GM12892 (cell line): Measurements from ENCODE around the gene GALK1.
"Not testable (repeated sequence)": the region's sequence is repeated elsewhere in the genome, so short reads cannot be mapped to it uniquely, and the experiment has no call there.

Experiments used
- DNase-seq: peaks from one replicate; pipeline ENCODE4 v3.0.0; 2011; ENCODE audit not compliant: insufficient read length
- FAIRE-seq: peaks from 2 replicates; lab custom pipeline; 2011; peaks lifted over from hg19 to GRCh38; lab: Jason Lieb, UNC
- POLR2A ChIP-seq: IDR thresholded peaks from 2 replicates; pipeline ENCODE4 v1.6.1; 2011; ENCODE audit warnings: low read depth, low read length, control low read depth
- POLR2AphosphoS5 ChIP-seq: IDR thresholded peaks from 2 replicates; pipeline ENCODE4 v1.6.1; 2011; ENCODE audit warnings: low read depth, low read length, control low read depth
- TAF1 ChIP-seq: IDR thresholded peaks from 2 replicates; pipeline ENCODE4 v1.6.1; 2011; ENCODE audit warnings: low read depth, mild to moderate bottlenecking, control low read depth, low read length, borderline replicate concordance

GALK1 gene

DNA sequence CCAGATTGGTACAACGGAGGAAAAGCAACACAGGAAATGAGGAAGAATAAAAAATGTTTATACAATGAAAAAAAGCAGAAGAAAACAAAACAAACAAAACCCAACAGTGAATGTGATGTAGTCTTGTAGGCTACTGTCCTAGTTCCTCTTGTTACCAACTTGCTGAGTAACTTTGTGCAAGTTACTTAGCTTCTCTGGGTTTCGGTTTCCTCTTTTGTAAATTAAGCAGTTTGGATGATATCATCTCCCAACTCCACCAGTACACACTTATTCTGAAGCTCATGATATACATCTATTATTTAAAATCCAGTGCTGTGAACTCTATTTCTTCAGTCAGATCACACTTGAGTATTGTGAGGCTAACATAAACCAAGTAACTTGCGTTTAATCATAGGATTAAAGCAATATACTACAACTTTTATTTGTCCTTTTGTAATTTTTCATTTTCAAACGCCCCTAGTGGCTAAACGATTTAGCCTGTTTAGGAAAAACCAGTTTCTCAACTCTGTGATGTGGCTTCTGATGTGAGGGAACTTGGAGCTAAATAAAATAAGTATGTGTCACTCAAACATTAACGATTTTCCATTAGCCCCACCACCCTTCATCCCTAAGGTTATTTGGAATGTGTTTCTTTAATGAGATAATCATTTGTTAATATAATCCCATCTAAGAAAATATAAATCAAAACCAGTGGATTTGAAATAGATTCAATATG lies 18.2 kb upstream of the GALK1 start:
- DNase-seq (no peak), FAIRE-seq (no peak)
- TF ChIP-seq POLR2A = no peak
- no peak for TF ChIP-seq POLR2AphosphoS5
- TF ChIP-seq TAF1 = no peak

DNA sequence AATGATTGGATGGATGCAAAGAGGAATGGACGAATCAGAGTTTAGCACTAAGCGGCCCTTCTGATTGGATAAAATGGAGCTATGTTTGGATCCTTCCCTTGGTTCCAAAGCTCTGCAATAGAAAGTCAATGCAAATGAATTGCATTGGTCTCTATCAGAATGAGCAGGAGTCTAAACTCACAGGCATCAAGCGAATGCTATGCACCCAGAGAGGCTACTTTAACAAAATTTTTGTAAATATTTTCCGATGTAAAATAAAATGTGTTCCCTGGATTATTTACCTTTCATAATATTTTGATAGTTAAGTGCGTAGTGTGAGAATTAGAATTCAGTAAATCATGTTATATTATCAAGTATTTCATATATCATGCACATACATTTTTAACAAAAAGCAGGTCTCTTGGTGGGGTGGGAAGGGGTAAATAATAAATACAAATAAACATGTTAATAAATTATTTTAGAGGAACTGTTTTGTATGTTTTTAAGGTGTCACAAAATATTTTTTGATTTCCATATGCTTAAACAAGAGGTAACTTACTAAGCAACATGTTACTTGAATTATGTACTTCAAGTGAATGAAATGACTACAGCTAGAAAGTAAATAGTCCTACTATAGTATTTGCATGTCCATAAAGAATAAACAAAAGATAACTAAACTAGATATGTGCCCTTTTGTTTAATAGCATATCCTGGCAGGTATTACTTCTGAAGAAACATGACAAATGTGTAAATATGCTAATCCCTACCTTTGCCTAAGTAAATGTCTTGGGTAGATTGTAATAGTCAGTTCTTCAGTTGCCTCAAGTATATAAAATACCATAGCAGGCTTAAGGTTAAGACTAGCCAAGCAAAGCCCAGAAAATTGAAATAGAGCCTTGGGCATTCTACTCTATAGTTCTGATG lies 15.2 kb upstream of the GALK1 start:
- TF ChIP-seq POLR2AphosphoS5 (no peak), POLR2A (no peak), TAF1 (no peak)
- DNase-seq (no peak), FAIRE-seq (no peak)

GRCh38 chr17:75779250-75779986 lies 14.4 kb upstream of the GALK1 start:
- TF ChIP-seq POLR2AphosphoS5 = peak; percentile 100
- TF ChIP-seq POLR2A = peak; percentile 100
- TF ChIP-seq TAF1 = peak; percentile 99
- DNase-seq (peak; percentile 88), FAIRE-seq (peak; percentile 96)

DNA sequence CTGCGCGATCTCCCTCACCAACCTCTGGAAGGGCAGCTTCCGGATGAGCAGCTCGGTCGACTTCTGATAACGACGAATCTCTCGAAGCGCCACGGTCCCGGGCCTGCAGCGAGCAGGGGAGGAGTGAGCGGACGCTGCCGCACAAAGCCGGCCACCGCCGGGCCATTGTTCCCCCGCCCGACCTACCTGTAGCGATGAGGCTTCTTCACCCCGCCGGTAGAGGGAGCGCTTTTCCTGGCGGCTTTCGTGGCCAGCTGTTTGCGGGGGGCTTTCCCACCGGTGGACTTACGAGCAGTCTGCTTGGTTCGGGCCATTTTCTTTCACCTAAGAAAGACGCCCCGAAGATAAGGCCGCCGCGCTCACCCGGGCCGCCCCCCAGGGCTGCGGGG lies 13.9 kb upstream of the GALK1 start:
- no peak for DNase-seq
- TF ChIP-seq TAF1 (no peak), POLR2AphosphoS5 (no peak), POLR2A (no peak)
- no peak for FAIRE-seq

DNA sequence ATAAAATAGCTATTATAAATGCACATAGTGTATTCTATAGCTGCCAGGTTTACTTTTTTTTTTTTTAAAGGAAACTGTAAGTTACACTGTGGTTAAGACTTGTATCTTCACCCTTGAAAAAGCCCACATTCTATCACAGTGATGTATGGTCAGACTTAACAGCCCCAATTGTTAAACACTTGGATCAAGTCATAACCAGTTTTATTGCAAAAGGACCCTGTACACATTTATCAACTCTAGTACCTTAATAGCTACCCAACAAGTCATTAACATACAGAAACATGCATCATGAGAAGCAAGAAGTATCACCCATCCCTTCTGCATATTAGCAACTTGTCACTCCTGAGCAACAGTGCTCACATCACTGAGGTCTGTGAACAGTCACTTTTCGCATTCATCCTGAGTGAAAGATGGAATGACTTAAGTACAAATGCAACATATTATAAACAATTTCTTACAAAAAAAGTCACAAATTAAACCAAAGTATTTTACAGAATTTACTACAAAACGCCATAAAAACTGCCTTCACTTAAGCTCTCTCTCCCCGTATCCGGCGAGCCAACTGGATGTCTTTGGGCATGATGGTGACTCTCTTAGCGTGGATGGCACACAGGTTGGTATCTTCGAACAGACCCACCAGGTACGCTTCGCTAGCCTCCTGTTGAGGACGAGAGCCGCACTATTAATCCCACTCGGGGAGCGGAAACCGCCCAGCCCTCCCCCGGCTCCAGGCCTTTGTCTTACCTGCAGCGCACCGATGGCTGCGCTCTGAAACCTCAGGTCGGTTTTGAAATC lies 13.3 kb upstream of the GALK1 start:
- FAIRE-seq = peak; percentile 77
- DNase-seq = not testable (repeated sequence)
- peak; percentile 37; the same call in 1 of the 2 replicates for TF ChIP-seq POLR2AphosphoS5

- no peak for TF ChIP-seq POLR2AphosphoS5
- no peak for TF ChIP-seq TAF1
- TF ChIP-seq POLR2A = no peak
- FAIRE-seq (peak; percentile 17), DNase-seq (no peak)
Measured at GRCh38 chr17:75777296-75777922, 12.4 kb upstream of the GALK1 start.

GRCh38 chr17:75776386-75777295 lies 11.6 kb upstream of the GALK1 start:
- DNase-seq (no peak), FAIRE-seq (no peak)

GRCh38 chr17:75774991-75775668 lies 10.1 kb upstream of the GALK1 start:
- no peak for FAIRE-seq
- no peak for DNase-seq

More at GRCh38 chr17:75776386-75777295, 11.6 kb upstream of the GALK1 start:
- TF ChIP-seq TAF1 (no peak), POLR2AphosphoS5 (peak; percentile 91), POLR2A (peak; percentile 76)

GRCh38 chr17:75774471-75774990 lies 9.5 kb upstream of the GALK1 start:
- FAIRE-seq (no peak), DNase-seq (no peak)
- TF ChIP-seq TAF1 (no peak), POLR2A (no peak), POLR2AphosphoS5 (no peak)

More at GRCh38 chr17:75774991-75775668, 10.1 kb upstream of the GALK1 start:
- TF ChIP-seq TAF1 (no peak), POLR2AphosphoS5 (peak; percentile 90), POLR2A (peak; percentile 54)
